PFSK-1 (cell line): ENCODE data around the gene ZFAND2A.

Experiments
- POLR2AphosphoS5 ChIP-seq: IDR thresholded peaks from 2 replicates; pipeline ENCODE4 v1.6.1; 2012; ENCODE audit warnings: low read depth, mild to moderate bottlenecking, control low read depth, low read length, moderate library complexity
- SIN3A ChIP-seq: IDR thresholded peaks from 2 replicates; pipeline ENCODE4 v1.6.1; 2012; ENCODE audit warnings: mild to moderate bottlenecking, low read length, moderate library complexity, borderline replicate concordance; ENCODE audit not compliant: insufficient read depth
- TAF1 ChIP-seq: IDR thresholded peaks from 2 replicates; pipeline ENCODE4 v1.6.1; 2012; ENCODE audit warnings: low read length, control low read depth, borderline replicate concordance; ENCODE audit not compliant: insufficient read depth
- TF ChIP-seq, protein P1 (sequence below), 2 experiments: IDR thresholded peaks; 2 replicates each; pipeline versions ENCODE4 v1.6.1 to v1.8.0; 2011 to 2012; ENCODE audit warnings: low read depth in 2 of 2, low read length in 2 of 2, control low read depth in 1 of 2, inconsistent platforms in 1 of 2, mild to moderate bottlenecking in 1 of 2, moderate library complexity in 1 of 2; ENCODE audit not compliant: insufficient read depth in 1 of 2

- no peak for TF ChIP-seq SIN3A
- TF ChIP-seq, protein P1, sequence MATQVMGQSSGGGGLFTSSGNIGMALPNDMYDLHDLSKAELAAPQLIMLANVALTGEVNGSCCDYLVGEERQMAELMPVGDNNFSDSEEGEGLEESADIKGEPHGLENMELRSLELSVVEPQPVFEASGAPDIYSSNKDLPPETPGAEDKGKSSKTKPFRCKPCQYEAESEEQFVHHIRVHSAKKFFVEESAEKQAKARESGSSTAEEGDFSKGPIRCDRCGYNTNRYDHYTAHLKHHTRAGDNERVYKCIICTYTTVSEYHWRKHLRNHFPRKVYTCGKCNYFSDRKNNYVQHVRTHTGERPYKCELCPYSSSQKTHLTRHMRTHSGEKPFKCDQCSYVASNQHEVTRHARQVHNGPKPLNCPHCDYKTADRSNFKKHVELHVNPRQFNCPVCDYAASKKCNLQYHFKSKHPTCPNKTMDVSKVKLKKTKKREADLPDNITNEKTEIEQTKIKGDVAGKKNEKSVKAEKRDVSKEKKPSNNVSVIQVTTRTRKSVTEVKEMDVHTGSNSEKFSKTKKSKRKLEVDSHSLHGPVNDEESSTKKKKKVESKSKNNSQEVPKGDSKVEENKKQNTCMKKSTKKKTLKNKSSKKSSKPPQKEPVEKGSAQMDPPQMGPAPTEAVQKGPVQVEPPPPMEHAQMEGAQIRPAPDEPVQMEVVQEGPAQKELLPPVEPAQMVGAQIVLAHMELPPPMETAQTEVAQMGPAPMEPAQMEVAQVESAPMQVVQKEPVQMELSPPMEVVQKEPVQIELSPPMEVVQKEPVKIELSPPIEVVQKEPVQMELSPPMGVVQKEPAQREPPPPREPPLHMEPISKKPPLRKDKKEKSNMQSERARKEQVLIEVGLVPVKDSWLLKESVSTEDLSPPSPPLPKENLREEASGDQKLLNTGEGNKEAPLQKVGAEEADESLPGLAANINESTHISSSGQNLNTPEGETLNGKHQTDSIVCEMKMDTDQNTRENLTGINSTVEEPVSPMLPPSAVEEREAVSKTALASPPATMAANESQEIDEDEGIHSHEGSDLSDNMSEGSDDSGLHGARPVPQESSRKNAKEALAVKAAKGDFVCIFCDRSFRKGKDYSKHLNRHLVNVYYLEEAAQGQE (IDR thresholded peaks at IDR 0.05; ENCODE audit: insufficient read depth in 1 of 2, low read depth in 2 of 2, low read length in 2 of 2), result no peak
- TF ChIP-seq POLR2AphosphoS5, result no peak
- TF ChIP-seq TAF1, result no peak
Observed at GRCh38 chr7:1192171-1192676, 32.2 kb upstream of the ZFAND2A start.
